ENCODE measurements around the gene GALNT11. TPM values are rescaled to one million over a fixed set of nuclear protein-coding genes. Genes with fewer than 3 reads are reported as not detected.

GALNT11 gene
- polyA plus RNA-seq, 1 donor (not counting 4 experiments of a cell fraction or from before 2014, with no cell fraction given), result 42.3 TPM

DNA sequence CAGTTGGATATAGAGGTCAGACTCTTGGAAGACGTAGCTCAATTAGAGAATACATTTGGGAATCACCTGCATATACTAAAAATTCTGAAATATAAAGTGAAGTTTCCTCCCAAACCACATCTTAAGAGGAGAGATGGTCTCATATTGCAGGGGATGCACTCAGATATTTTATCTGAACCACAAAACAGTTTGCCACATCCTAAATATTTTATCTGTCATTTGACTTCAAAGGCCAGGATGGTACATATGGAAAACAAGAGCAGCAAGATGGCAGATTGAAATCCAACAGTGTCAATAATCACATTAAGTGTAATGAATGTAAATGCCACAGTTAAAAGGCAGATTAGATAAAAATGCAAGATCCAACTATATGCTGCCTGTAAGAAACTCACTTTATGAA is 97.1 kb downstream of the GALNT11 start:
- H3K36me3 ChIP-seq (ENCODE audit: control insufficient read depth in 2 of 2, extremely low read depth in 1 of 2, insufficient read depth in 2 of 2, low read length in 2 of 2), result peaks cover 24 to 29% of the 10 kb centered on the region in 2 experiments
- no peak overlapping the region for H3K9ac ChIP-seq (ENCODE audit: control insufficient read depth, extremely low read depth, insufficient read depth, low read length)

DNA sequence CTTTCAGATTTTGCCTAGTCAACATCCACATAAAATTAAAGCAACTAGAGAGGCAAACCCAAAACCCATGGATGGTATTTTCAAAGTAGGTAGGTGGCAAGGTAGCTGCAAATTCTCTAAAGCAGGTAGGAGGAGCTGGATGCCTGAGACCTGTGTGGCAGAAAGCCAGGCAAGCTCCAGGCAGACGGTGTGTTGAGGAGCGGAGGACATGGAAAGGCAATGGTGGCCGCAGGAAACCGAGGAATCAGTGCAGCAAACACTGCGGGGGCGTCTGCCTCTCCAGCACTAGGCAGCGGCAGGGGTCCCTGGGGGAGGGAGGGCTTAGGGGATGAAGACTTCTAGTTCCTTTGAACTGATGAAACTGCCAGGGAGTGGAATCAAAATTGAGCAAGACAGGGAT is 101.3 kb downstream of the GALNT11 start:
- FAIRE-seq (no peak), DNase-seq (ENCODE audit: low read depth, low spot score) (no peak)
- Histone ChIP-seq H2AFZ (ENCODE audit: control insufficient read depth, low read length) (no peak overlapping the region), H3K9me3 (ENCODE audit: control insufficient read depth, low read depth, low read length) (no peaks in the 10 kb centered on the region), H3K4me3 (ENCODE audit: control insufficient read depth in 2 of 3, extremely low read depth in 1 of 3, insufficient read depth in 2 of 3, low read depth in 1 of 3, low read length in 3 of 3) (no peak overlapping the region), H4K20me1 (ENCODE audit: control insufficient read depth, extremely low read depth, insufficient read depth, low read length) (no peaks in the 10 kb centered on the region), H3K9ac (ENCODE audit: control insufficient read depth, extremely low read depth, insufficient read depth, low read length) (no peak overlapping the region), H3K79me2 (ENCODE audit: control insufficient read depth, insufficient read depth, low read length) (no peaks in the 10 kb centered on the region), H3K27ac (ENCODE audit: control insufficient read depth, insufficient read depth, low read length) (no peak overlapping the region), H3K4me2 (ENCODE audit: control insufficient read depth, extremely low read depth, insufficient read depth, low read depth, low read length) (no peak overlapping the region), H3K36me3 (ENCODE audit: control insufficient read depth in 2 of 2, extremely low read depth in 1 of 2, insufficient read depth in 2 of 2, low read length in 2 of 2) (peaks cover 9 to 20% of the 10 kb centered on the region in 2 experiments), H3K4me1 (ENCODE audit: control insufficient read depth, extremely low read depth, insufficient read depth, low read length) (no peaks in the 10 kb centered on the region), H3K27me3 (ENCODE audit: control insufficient read depth, extremely low read depth, insufficient read depth, low read length) (no peaks in the 10 kb centered on the region), H3K9me1 (ENCODE audit: control insufficient read depth, extremely low read depth, insufficient read depth, low read length) (no peaks in the 10 kb centered on the region)
- dilution Hi-C loops (cut with MboI; ENCODE audit: extremely low pct_ligation_motif_present, low sequenced_read_pairs), result no loop called here
- TF ChIP-seq EZH2 (IDR thresholded peaks at IDR 0.05; ENCODE audit: low read length), result no peak
- TF ChIP-seq, protein P1, sequence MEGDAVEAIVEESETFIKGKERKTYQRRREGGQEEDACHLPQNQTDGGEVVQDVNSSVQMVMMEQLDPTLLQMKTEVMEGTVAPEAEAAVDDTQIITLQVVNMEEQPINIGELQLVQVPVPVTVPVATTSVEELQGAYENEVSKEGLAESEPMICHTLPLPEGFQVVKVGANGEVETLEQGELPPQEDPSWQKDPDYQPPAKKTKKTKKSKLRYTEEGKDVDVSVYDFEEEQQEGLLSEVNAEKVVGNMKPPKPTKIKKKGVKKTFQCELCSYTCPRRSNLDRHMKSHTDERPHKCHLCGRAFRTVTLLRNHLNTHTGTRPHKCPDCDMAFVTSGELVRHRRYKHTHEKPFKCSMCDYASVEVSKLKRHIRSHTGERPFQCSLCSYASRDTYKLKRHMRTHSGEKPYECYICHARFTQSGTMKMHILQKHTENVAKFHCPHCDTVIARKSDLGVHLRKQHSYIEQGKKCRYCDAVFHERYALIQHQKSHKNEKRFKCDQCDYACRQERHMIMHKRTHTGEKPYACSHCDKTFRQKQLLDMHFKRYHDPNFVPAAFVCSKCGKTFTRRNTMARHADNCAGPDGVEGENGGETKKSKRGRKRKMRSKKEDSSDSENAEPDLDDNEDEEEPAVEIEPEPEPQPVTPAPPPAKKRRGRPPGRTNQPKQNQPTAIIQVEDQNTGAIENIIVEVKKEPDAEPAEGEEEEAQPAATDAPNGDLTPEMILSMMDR (optimal IDR thresholded peaks at IDR 0.05 in 1 of 3, IDR thresholded peaks at IDR 0.05 in 1 of 3, conservative IDR thresholded peaks at IDR 0.05 in 1 of 3; ENCODE audit: extremely low read depth in 1 of 3, insufficient read depth in 2 of 3, low read length in 3 of 3), result no peak

More for the DNA sequence above, 97.1 kb downstream of the GALNT11 start:
- Histone ChIP-seq H2AFZ (ENCODE audit: control insufficient read depth, low read length) (no peak overlapping the region), H3K27ac (ENCODE audit: control insufficient read depth, insufficient read depth, low read length) (no peak overlapping the region), H3K4me1 (ENCODE audit: control insufficient read depth, extremely low read depth, insufficient read depth, low read length) (no peaks in the 10 kb centered on the region), H3K79me2 (ENCODE audit: control insufficient read depth, insufficient read depth, low read length) (no peaks in the 10 kb centered on the region), H3K9me3 (ENCODE audit: control insufficient read depth, low read depth, low read length) (no peaks in the 10 kb centered on the region), H3K4me2 (ENCODE audit: control insufficient read depth, extremely low read depth, insufficient read depth, low read depth, low read length) (no peak overlapping the region), H4K20me1 (ENCODE audit: control insufficient read depth, extremely low read depth, insufficient read depth, low read length) (no peaks in the 10 kb centered on the region), H3K4me3 (ENCODE audit: control insufficient read depth in 2 of 3, extremely low read depth in 1 of 3, insufficient read depth in 2 of 3, low read depth in 1 of 3, low read length in 3 of 3) (no peak overlapping the region), H3K9me1 (ENCODE audit: control insufficient read depth, extremely low read depth, insufficient read depth, low read length) (no peaks in the 10 kb centered on the region), H3K27me3 (ENCODE audit: control insufficient read depth, extremely low read depth, insufficient read depth, low read length) (no peaks in the 10 kb centered on the region)
- FAIRE-seq (no peak), DNase-seq (ENCODE audit: low read depth, low spot score) (no peak)
- TF ChIP-seq, protein P1 (optimal IDR thresholded peaks at IDR 0.05 in 1 of 3, IDR thresholded peaks at IDR 0.05 in 1 of 3, conservative IDR thresholded peaks at IDR 0.05 in 1 of 3; ENCODE audit: extremely low read depth in 1 of 3, insufficient read depth in 2 of 3, low read length in 3 of 3), result no peak
- no peak for TF ChIP-seq EZH2 (IDR thresholded peaks at IDR 0.05; ENCODE audit: low read length)
- dilution Hi-C loops (cut with MboI; ENCODE audit: extremely low pct_ligation_motif_present, low sequenced_read_pairs), result no loop called here
